Activated CD8-positive, alpha-beta memory T cell treated with anti-CD3 and anti-CD28 coated beads for 4 hours (primary cell): ENCODE data around the gene MROH2A.
"Not testable (repeated sequence)": the region's sequence is repeated elsewhere in the genome, so short reads cannot be mapped to it uniquely, and the experiment has no call there.

Experiments used
- DNase-seq, 2 donors: peaks; one replicate each; pipeline ENCODE4 v3.0.0-alpha.2; 2020; ENCODE audit warnings: low read depth in 2 of 2

The MROH2A gene

GRCh38 chr2:233778030-233778429, at the start of gene MROH2A:
MROH2A (plus strand) TSS chr2:233778330; CDS start chr2:233779359, 1,029 bp downstream.
- DNase-seq, result no peak

- no peak for DNase-seq
These were observed 49.3 kb upstream of the MROH2A start, which contains the start of gene UGT1A3 for GRCh38 chr2:233728723-233729301. UGT1A3 (plus strand) TSS chr2:233729042; CDS start chr2:233729127, 85 bp downstream.

- not testable (repeated sequence) for DNase-seq
These were observed 41.1 kb upstream of the MROH2A start for GRCh38 chr2:233736868-233737653.

DNA sequence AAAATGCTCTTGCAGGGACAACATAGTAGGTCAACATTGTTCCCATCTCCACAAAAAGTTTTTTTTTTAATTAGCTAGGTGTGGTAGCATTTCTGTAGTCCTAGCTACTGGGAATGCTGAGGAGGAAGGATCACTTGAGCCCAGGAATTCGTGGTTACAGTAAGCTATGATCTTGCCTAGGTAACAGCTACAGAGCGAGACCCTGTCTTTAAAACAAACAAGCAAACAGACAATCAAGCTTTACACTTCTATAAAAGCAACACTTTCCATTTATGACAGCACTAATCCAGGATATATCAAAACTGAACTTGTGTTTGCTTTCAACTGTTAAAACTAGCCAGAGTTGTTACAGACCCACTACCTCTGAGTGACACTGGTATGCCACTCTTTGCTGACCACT, 37.3 kb upstream of the MROH2A start:
- DNase-seq, result no peak

DNA sequence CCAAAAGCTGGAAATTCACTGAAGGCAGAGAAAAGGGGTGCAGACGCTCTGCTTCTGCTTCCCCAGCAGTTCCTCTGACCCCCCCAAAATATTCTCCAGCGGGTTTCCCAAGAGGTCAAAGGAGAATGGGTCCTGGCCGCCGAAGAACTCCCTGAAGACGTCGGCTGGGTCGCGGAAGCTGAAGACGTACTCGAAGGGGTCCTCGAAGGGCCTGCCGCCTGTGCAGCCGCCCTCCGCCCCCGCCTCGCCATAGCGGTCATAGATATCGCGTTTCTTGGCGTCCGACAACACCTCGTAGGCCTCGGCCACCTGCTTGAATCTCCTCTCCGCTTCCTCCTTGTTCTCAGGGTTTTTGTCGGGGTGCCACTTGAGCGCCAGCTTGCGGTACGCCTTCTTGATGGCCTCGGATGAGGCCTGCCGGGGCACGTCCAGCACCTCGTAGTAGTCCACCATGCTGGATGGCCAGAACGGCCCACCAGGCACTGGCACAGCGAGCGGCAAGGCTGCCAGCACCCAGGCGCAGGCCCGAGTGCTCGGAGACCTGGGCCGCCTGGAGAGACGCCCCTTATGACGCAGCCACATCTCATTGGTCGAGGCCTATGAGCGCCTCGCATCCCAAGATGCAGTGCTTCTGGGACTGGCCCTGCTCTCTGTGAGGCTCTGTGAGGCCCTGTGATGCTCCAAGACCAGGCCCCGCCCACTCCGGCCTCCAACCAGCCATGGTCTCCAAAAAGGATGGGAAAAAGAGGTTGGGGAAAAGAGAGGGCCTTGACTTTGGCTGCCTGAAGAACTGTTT, 34.5 kb upstream of the MROH2A start:
- no peak for DNase-seq

DNA sequence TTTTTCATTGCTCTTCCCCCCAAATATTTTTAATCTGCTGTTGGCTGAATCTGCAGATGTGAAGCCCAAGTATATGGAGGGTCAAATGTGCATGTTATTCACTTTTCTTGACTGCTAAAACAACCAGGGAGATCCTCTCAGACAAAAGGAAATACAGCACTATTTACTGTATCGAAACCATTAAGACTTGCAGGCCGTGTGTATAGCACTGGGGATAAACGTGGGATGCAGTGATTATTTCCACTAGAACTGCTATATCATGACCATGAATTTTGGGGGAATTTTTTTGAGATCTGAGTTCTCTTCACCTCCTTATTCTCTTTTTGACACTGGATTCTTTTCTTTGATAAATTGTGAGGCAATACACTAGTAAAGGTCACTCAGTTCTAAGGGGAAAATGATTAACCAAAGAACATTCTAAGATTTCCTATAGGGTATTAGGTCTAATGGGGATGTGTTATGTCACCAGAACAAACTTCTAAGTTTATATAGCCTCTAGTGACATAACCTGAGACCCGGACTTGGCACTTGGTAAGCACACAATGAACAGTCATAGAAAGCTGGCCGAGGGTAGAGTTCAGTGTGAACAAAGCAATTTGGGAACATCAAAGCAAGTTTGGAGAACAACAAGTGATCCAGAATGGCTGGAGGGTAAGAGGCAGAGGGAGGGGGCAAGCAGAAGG, 32.9 kb upstream of the MROH2A start:
- DNase-seq, result no peak

- DNase-seq, result not testable (repeated sequence)
These were observed 32.3 kb upstream of the MROH2A start for GRCh38 chr2:233745838-233746237.

- DNase-seq, result no peak
These were observed 31.5 kb upstream of the MROH2A start for GRCh38 chr2:233746475-233747282.

- no peak for DNase-seq
These were observed 30.9 kb upstream of the MROH2A start for GRCh38 chr2:233747283-233747544.

DNA sequence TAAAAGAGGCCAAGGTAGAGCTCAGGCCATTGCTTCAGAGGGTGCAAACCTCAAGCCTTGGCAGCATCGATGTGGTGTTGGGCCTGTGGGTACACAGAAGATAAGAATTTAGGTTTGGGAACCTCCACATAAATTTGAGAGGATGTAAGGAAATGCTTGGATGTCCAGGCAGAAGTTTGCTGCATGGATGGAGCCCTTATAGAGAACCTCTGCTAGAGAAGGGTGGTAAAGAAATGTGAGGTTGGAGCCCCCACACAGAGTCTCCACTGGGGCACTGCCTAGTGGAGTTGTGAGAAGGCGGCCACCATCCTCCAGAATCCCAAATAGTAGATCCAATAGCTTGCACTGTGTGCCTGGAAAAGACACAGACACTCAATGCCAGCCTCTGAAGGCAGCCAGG, 27.4 kb upstream of the MROH2A start:
- DNase-seq, result not testable (repeated sequence)

- not testable (repeated sequence) for DNase-seq
These were observed 26.7 kb upstream of the MROH2A start for GRCh38 chr2:233751212-233752009.

GRCh38 chr2:233754872-233755611, 23.1 kb upstream of the MROH2A start:
- DNase-seq, result no peak

GRCh38 chr2:233756429-233757081, 21.6 kb upstream of the MROH2A start:
- DNase-seq, result no peak

GRCh38 chr2:233758141-233758540, 20.0 kb upstream of the MROH2A start:
- no peak for DNase-seq

GRCh38 chr2:233758849-233759248, 19.3 kb upstream of the MROH2A start:
- DNase-seq, result no peak

DNA sequence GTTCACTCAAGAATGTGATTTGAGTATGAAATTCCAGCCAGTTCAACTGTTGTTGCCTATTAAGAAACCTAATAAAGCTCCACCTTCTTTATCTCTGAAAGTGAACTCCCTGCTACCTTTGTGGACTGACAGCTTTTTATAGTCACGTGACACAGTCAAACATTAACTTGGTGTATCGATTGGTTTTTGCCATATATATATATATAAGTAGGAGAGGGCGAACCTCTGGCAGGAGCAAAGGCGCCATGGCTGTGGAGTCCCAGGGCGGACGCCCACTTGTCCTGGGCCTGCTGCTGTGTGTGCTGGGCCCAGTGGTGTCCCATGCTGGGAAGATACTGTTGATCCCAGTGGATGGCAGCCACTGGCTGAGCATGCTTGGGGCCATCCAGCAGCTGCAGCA, 18.1 kb upstream of the MROH2A start, which contains the start of gene UGT1A1:
Gene UGT1A1, plus strand, starts transcription at position 228 of the 400 bp plus-strand sequence. Its CDS starts 18 bp downstream, at position 246.
- DNase-seq, result no peak

GRCh38 chr2:233761040-233761769, 16.9 kb upstream of the MROH2A start:
- DNase-seq, result no peak

DNA sequence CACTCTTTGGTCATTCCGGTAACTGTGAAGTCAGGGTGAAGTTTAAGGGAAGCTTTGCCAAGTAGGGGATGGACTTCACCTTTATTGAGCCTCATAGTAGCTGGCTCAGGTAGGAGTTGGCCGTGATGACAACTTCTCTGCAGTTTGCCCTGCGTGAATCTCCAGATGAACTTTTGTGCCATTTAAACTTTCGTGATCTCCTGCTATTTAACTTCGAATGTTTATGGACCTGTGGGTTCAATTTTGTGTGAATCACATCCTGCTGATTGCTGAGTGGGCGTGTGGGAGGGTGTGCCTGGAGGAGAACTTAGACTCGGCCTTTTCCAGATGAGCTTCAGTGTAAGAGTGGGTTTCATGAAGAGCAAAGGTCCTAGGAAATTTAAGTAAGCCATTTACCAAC, 13.9 kb upstream of the MROH2A start:
- DNase-seq, result no peak
